HEK293 (cell line): ENCODE measurements around the gene WNT7B.

Experiments used
- FEZF1 ChIP-seq: fragments of 450-650 bp; formaldehyde crosslinking; IDR thresholded peaks from 2 replicates; pipeline ENCODE4 v1.5.1; 2016; ENCODE audit warnings: missing biosample characterization, missing genetic modification characterization
- KLF8 ChIP-seq: fragments of 450-650 bp; formaldehyde crosslinking; IDR thresholded peaks from 2 replicates; pipeline ENCODE4 v1.5.1; 2016; ENCODE audit warnings: missing biosample characterization, missing genetic modification characterization
- PRDM1 ChIP-seq: fragments of 450-650 bp; formaldehyde crosslinking; IDR thresholded peaks from 2 replicates; pipeline ENCODE4; 2016; ENCODE audit warnings: missing biosample characterization, missing genetic modification characterization
- REPIN1 ChIP-seq: fragments of 450-650 bp; formaldehyde crosslinking; IDR thresholded peaks from 2 replicates; pipeline ENCODE4 v1.5.1; 2017; ENCODE audit warnings: missing biosample characterization, missing genetic modification characterization, low read depth
- SETDB1 ChIP-seq: IDR thresholded peaks from one replicate; pipeline ENCODE4 v1.6.1; 2017; ENCODE audit warnings: mild to moderate bottlenecking, low read length, moderate library complexity, mixed read lengths; ENCODE audit not compliant: insufficient read length
- SP2 ChIP-seq: fragments of 450-650 bp; formaldehyde crosslinking; IDR thresholded peaks from 2 replicates; pipeline ENCODE4 v1.5.1; 2016; ENCODE audit warnings: missing biosample characterization, missing genetic modification characterization
- WT1 ChIP-seq: fragments of 450-650 bp; formaldehyde crosslinking; IDR thresholded peaks from 2 replicates; pipeline ENCODE4 v1.5.1; 2016; ENCODE audit warnings: missing biosample characterization, missing genetic modification characterization
- ZBTB20 ChIP-seq: fragments of 450-650 bp; formaldehyde crosslinking; IDR thresholded peaks from 2 replicates; pipeline ENCODE4 v1.5.1; 2016; ENCODE audit warnings: missing biosample characterization, missing genetic modification characterization
- ZFHX2 ChIP-seq: fragments of 450-650 bp; formaldehyde crosslinking; conservative IDR thresholded peaks from 2 replicates; pipeline ENCODE4 v1.5.1; 2016; ENCODE audit warnings: missing biosample characterization, missing genetic modification characterization
- ZNF138 ChIP-seq: fragments of 450-650 bp; formaldehyde crosslinking; IDR thresholded peaks from 2 replicates; pipeline ENCODE4 v1.5.1; 2016; ENCODE audit warnings: missing biosample characterization, missing genetic modification characterization, borderline replicate concordance
- ZNF157 ChIP-seq: fragments of 450-650 bp; formaldehyde crosslinking; IDR thresholded peaks from 2 replicates; pipeline ENCODE4 v1.5.1; 2016; ENCODE audit warnings: missing biosample characterization, missing genetic modification characterization
- ZNF19 ChIP-seq: fragments of 450-650 bp; formaldehyde crosslinking; IDR thresholded peaks from 2 replicates; pipeline ENCODE4; 2016; ENCODE audit warnings: missing biosample characterization, missing genetic modification characterization, low read depth
- ZNF23 ChIP-seq: fragments of 450-650 bp; formaldehyde crosslinking; IDR thresholded peaks from 2 replicates; pipeline ENCODE4 v1.5.1; 2016; ENCODE audit warnings: missing biosample characterization, missing genetic modification characterization, borderline replicate concordance
- ZNF292 ChIP-seq: fragments of 450-650 bp; formaldehyde crosslinking; IDR thresholded peaks from 2 replicates; pipeline ENCODE4 v1.5.1; 2016; ENCODE audit warnings: low read depth, missing biosample characterization, missing genetic modification characterization, borderline replicate concordance
- ZNF391 ChIP-seq: fragments of 450-650 bp; formaldehyde crosslinking; IDR thresholded peaks from 2 replicates; pipeline ENCODE4 v1.5.1; 2016; ENCODE audit warnings: low read depth, missing biosample characterization, missing genetic modification characterization, borderline replicate concordance
- ZNF473 ChIP-seq: fragments of 450-650 bp; formaldehyde crosslinking; IDR thresholded peaks from 2 replicates; pipeline ENCODE4 v1.5.1; 2017; ENCODE audit warnings: missing biosample characterization, missing genetic modification characterization
- ZNF529 ChIP-seq: fragments of 450-650 bp; formaldehyde crosslinking; IDR thresholded peaks from 2 replicates; pipeline ENCODE4 v1.5.1; 2017; ENCODE audit warnings: missing genetic modification characterization, missing biosample characterization; ENCODE audit not compliant: insufficient replicate concordance
- ZNF555 ChIP-seq: fragments of 450-650 bp; formaldehyde crosslinking; conservative IDR thresholded peaks from 2 replicates; pipeline ENCODE4 v1.5.1; 2017; ENCODE audit warnings: missing biosample characterization, mild to moderate bottlenecking, missing genetic modification characterization, inconsistent platforms
- ZNF558 ChIP-seq: fragments of 450-650 bp; formaldehyde crosslinking; IDR thresholded peaks from 2 replicates; pipeline ENCODE4 v1.5.1; 2016; ENCODE audit warnings: missing biosample characterization, missing genetic modification characterization
- ZNF610 ChIP-seq: fragments of 450-650 bp; formaldehyde crosslinking; IDR thresholded peaks from 2 replicates; pipeline ENCODE4 v1.5.1; 2016; ENCODE audit warnings: missing biosample characterization, missing genetic modification characterization, borderline replicate concordance
- ZNF623 ChIP-seq: fragments of 450-650 bp; formaldehyde crosslinking; IDR thresholded peaks from 2 replicates; pipeline ENCODE4 v1.5.1; 2016; ENCODE audit warnings: missing biosample characterization, missing genetic modification characterization
- ZNF624 ChIP-seq: fragments of 450-650 bp; formaldehyde crosslinking; IDR thresholded peaks from 2 replicates; pipeline ENCODE4 v1.5.1; 2017; ENCODE audit warnings: missing biosample characterization, missing genetic modification characterization
- ZNF664 ChIP-seq: fragments of 450-650 bp; formaldehyde crosslinking; IDR thresholded peaks from 2 replicates; pipeline ENCODE4 v1.5.1; 2016; ENCODE audit warnings: missing biosample characterization, missing genetic modification characterization
- ZNF747 ChIP-seq: fragments of 450-650 bp; formaldehyde crosslinking; IDR thresholded peaks from 2 replicates; pipeline ENCODE4 v1.5.1; 2016; ENCODE audit warnings: missing biosample characterization, missing genetic modification characterization
- ZNF768 ChIP-seq: fragments of 450-650 bp; formaldehyde crosslinking; IDR thresholded peaks from 2 replicates; pipeline ENCODE4 v1.5.1; 2018; ENCODE audit warnings: missing biosample characterization, mild to moderate bottlenecking, missing genetic modification characterization
- ZNF777 ChIP-seq: fragments of 450-650 bp; formaldehyde crosslinking; IDR thresholded peaks from 2 replicates; pipeline ENCODE4 v1.5.1; 2017; ENCODE audit warnings: missing biosample characterization, missing genetic modification characterization, borderline replicate concordance
- ZNF785 ChIP-seq: fragments of 450-650 bp; formaldehyde crosslinking; IDR thresholded peaks from 2 replicates; pipeline ENCODE4 v1.5.1; 2016; ENCODE audit warnings: missing biosample characterization, missing genetic modification characterization
- ZNF843 ChIP-seq: fragments of 450-650 bp; formaldehyde crosslinking; IDR thresholded peaks from 2 replicates; pipeline ENCODE4 v1.5.1; 2016; ENCODE audit warnings: missing biosample characterization, missing genetic modification characterization
- ZSCAN23 ChIP-seq: fragments of 450-650 bp; formaldehyde crosslinking; IDR thresholded peaks from 2 replicates; pipeline ENCODE4 v1.5.1; 2016; ENCODE audit warnings: missing biosample characterization, missing genetic modification characterization
- ZXDB ChIP-seq: fragments of 450-650 bp; formaldehyde crosslinking; IDR thresholded peaks from 2 replicates; pipeline ENCODE4 v1.5.1; 2016; ENCODE audit warnings: missing biosample characterization, missing genetic modification characterization
- TF ChIP-seq, protein P1 (sequence below): fragments of 450-650 bp; formaldehyde crosslinking; IDR thresholded peaks from 2 replicates; pipeline ENCODE4 v1.5.1; 2016; ENCODE audit warnings: missing biosample characterization, missing genetic modification characterization
- TF ChIP-seq, protein P2 (sequence below): fragments of 450-650 bp; formaldehyde crosslinking; IDR thresholded peaks from 2 replicates; pipeline ENCODE4 v1.5.1; 2016; ENCODE audit warnings: missing biosample characterization, missing genetic modification characterization
- TF ChIP-seq, protein P3 (sequence below): fragments of 450-650 bp; formaldehyde crosslinking; IDR thresholded peaks from 2 replicates; pipeline ENCODE4 v1.5.0; 2017; ENCODE audit warnings: missing biosample characterization, missing genetic modification characterization, borderline replicate concordance
- TF ChIP-seq, protein P4 (sequence below): fragments of 450-650 bp; formaldehyde crosslinking; IDR thresholded peaks from 2 replicates; pipeline ENCODE4 v1.5.1; 2017; ENCODE audit warnings: missing biosample characterization, mild to moderate bottlenecking, missing genetic modification characterization, moderate library complexity
- TF ChIP-seq, protein P5 (sequence below): fragments of 450-650 bp; formaldehyde crosslinking; IDR thresholded peaks from 2 replicates; pipeline ENCODE4 v1.5.1; 2017; ENCODE audit warnings: missing biosample characterization, missing genetic modification characterization

WNT7B gene

DNA sequence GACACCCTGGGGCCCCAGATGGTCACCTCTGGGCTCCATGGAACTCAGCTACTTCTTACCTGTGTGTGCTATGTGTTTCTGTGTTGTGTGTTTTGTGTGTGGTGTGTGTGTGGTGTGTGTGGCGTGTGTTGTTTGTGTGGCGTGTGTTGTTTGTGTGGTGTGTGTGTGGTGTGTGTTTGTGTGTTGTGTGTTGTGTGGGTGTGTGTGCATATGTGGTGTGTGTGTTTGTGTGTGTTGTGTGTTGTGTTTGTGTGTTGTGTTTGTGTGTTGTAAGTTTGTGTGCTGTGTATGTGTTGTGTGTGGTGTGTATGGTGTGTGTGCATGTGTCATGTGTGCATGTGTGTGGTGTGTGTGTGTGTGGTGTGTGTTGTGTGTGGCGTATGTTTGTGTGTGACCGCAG, 3.8 kb upstream of the WNT7B start (continued):
- TF ChIP-seq SETDB1 (no peak), SP2 (no peak), ZNF555 (tag by site-specific recombination) (no peak), ZNF623 (tag by site-specific recombination) (no peak), ZNF19 (tag by site-specific recombination) (no peak), KLF8 (tag by site-specific recombination) (peak; percentile 47; the same call in 1 of the 2 replicates), ZNF473 (no peak), ZNF747 (tag by site-specific recombination) (0 out of 2 replicates have a peak, but pooled peaks have one; percentile 72), ZNF529 (tag by site-specific recombination) (no peak), ZBTB20 (tag by site-specific recombination) (no peak), ZNF768 (no peak), FEZF1 (tag by site-specific recombination) (no peak), ZNF23 (tag by site-specific recombination) (no peak), ZSCAN23 (tag by site-specific recombination) (no peak), ZNF558 (tag by site-specific recombination) (no peak), ZNF664 (no peak), ZNF610 (tag by site-specific recombination) (no peak), ZNF138 (tag by site-specific recombination) (no peak), ZNF777 (tag by site-specific recombination) (peak; percentile 18; the same call in 1 of the 2 replicates), ZXDB (tag by site-specific recombination) (no peak), ZFHX2 (no peak), REPIN1 (tag by site-specific recombination) (no peak), ZNF391 (tag by site-specific recombination) (peak; percentile 64; the same call in 1 of the 2 replicates), ZNF157 (peak; percentile 48), ZNF785 (tag by site-specific recombination) (peak; percentile 88; the same call in 1 of the 2 replicates), ZNF624 (tag by site-specific recombination) (no peak), ZNF292 (tag by site-specific recombination) (0 out of 2 replicates have a peak, but pooled peaks have one; percentile 6), WT1 (tag by site-specific recombination) (no peak), ZNF843 (tag by site-specific recombination) (no peak), PRDM1 (tag by site-specific recombination) (no peak)
- TF ChIP-seq, protein P1, sequence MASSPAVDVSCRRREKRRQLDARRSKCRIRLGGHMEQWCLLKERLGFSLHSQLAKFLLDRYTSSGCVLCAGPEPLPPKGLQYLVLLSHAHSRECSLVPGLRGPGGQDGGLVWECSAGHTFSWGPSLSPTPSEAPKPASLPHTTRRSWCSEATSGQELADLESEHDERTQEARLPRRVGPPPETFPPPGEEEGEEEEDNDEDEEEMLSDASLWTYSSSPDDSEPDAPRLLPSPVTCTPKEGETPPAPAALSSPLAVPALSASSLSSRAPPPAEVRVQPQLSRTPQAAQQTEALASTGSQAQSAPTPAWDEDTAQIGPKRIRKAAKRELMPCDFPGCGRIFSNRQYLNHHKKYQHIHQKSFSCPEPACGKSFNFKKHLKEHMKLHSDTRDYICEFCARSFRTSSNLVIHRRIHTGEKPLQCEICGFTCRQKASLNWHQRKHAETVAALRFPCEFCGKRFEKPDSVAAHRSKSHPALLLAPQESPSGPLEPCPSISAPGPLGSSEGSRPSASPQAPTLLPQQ: no peak
- TF ChIP-seq, protein P2, sequence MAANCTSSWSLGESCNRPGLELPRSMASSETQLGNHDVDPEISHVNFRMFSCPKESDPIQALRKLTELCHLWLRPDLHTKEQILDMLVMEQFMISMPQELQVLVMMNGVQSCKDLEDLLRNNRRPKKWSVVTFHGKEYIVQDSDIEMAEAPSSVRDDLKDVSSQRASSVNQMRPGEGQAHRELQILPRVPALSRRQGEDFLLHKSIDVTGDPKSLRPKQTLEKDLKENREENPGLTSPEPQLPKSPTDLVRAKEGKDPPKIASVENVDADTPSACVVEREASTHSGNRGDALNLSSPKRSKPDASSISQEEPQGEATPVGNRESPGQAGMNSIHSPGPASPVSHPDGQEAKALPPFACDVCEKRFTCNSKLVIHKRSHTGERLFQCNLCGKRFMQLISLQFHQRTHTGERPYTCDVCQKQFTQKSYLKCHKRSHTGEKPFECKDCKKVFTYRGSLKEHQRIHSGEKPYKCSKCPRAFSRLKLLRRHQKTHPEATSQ: 0 out of 2 replicates have a peak, but pooled peaks have one; percentile 69
- TF ChIP-seq, protein P3, sequence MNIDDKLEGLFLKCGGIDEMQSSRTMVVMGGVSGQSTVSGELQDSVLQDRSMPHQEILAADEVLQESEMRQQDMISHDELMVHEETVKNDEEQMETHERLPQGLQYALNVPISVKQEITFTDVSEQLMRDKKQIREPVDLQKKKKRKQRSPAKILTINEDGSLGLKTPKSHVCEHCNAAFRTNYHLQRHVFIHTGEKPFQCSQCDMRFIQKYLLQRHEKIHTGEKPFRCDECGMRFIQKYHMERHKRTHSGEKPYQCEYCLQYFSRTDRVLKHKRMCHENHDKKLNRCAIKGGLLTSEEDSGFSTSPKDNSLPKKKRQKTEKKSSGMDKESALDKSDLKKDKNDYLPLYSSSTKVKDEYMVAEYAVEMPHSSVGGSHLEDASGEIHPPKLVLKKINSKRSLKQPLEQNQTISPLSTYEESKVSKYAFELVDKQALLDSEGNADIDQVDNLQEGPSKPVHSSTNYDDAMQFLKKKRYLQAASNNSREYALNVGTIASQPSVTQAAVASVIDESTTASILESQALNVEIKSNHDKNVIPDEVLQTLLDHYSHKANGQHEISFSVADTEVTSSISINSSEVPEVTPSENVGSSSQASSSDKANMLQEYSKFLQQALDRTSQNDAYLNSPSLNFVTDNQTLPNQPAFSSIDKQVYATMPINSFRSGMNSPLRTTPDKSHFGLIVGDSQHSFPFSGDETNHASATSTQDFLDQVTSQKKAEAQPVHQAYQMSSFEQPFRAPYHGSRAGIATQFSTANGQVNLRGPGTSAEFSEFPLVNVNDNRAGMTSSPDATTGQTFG (tag by site-specific recombination): peak; percentile 81
- TF ChIP-seq, protein P4, sequence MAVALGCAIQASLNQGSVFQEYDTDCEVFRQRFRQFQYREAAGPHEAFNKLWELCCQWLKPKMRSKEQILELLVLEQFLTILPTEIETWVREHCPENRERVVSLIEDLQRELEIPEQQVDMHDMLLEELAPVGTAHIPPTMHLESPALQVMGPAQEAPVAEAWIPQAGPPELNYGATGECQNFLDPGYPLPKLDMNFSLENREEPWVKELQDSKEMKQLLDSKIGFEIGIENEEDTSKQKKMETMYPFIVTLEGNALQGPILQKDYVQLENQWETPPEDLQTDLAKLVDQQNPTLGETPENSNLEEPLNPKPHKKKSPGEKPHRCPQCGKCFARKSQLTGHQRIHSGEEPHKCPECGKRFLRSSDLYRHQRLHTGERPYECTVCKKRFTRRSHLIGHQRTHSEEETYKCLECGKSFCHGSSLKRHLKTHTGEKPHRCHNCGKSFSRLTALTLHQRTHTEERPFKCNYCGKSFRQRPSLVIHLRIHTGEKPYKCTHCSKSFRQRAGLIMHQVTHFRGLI (tag by site-specific recombination): no peak
- TF ChIP-seq, protein P5, sequence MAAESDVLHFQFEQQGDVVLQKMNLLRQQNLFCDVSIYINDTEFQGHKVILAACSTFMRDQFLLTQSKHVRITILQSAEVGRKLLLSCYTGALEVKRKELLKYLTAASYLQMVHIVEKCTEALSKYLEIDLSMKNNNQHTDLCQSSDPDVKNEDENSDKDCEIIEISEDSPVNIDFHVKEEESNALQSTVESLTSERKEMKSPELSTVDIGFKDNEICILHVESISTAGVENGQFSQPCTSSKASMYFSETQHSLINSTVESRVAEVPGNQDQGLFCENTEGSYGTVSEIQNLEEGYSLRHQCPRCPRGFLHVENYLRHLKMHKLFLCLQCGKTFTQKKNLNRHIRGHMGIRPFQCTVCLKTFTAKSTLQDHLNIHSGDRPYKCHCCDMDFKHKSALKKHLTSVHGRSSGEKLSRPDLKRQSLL (tag by site-specific recombination): no peak
